ENCODE measurements around the gene GFY. TPM values are rescaled to one million over a fixed set of nuclear protein-coding genes. Genes with fewer than 3 reads are reported as not detected.

The GFY gene
- polyA plus RNA-seq (2013), result not detected

DNA sequence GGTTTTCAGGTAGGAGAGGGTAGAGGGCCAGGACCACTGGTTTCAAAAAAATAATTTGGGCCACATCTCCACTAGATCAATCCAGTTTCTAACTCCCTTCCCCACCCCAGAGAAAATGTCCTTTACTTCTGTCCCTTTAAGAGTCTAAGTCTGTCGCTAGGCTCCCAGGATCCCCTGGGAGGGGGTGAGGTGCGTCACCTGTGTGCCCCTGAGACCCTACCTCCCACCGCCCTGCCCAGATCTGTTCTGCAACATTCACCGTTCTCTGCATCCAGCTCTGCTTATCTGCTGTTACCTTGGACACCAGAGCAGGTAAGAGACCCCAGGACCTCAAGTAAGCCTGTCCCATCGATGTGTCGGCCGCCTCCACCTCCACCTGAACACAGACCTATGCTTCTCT is at the start of gene GFY:
GFY (plus strand) TSS at position 211 of the 400 bp plus-strand sequence. CDS start 1,043 bp downstream, outside the sequence.
- no peak within 1 kb of the TSS for H3K4me3 ChIP-seq (ENCODE audit: control insufficient read depth in 1 of 7, extremely low read depth in 1 of 7, insufficient read depth in 4 of 7, low read depth in 2 of 7, low read length in 6 of 7)
- H3K27me3 ChIP-seq (replicated peaks in 2 of 5; ENCODE audit: control insufficient read depth in 4 of 5, insufficient read depth in 5 of 5, low read length in 4 of 5), result peaks cover 5 to 98% (median 64%) of the 10 kb centered on the region in 5 experiments
- CTCF ChIA-PET, result interaction anchor here (1.0 to 2.4 kb wide), 4 partner anchors 9 to 34 kb away, joined by 3 to 11 read pairs (median 5); no protein-coding TSS in a partner anchor
- H3K9me3 ChIP-seq (ENCODE audit: control extremely low read depth in 1 of 5, control insufficient read depth in 4 of 5, insufficient read depth in 2 of 5, low read depth in 1 of 5, low read length in 4 of 5), result no peaks in the 10 kb centered on the region
- H3K27ac ChIP-seq (ENCODE audit: insufficient read depth in 1 of 2, low read depth in 1 of 2, low read length in 2 of 2, poor library complexity in 1 of 2, severe bottlenecking in 2 of 2), result no peak within 1 kb of the TSS
- H3K4me1 ChIP-seq (ENCODE audit: control extremely low read depth in 1 of 4, control insufficient read depth in 4 of 4, insufficient read depth in 4 of 4, low read length in 3 of 4), result peaks cover 0 to 44% (median 40%) of the 10 kb centered on the region in 4 experiments
- DNase-seq, result no peak
- no peaks in the 10 kb centered on the region for H3K36me3 ChIP-seq (ENCODE audit: control insufficient read depth in 4 of 4, insufficient read depth in 4 of 4, low read length in 3 of 4)
- 62% methylated on average over 7 of the region's 7 CpGs for WGBS (ENCODE audit: insufficient coverage)
- POLR2A ChIA-PET, result no interaction called here

DNA sequence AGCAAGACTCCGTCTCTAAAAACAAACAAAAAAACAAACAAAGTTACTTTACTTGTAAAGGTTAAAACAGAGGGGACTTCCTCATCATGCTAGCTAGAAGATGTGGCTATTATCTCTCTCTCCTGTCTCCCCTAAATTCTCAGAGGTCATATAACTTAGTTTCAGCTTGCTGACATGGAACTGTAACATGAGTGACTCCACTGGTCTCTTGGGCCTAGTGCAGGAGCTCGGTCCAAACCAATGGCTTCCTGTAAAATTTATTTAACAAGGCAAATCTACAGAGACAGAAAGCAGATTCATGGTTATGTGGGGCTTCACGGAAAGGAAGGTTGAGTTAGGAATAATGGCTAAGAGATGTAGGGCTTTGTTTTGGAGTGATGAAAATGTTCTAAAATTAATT is 46.7 kb upstream of the GFY start:
- DNase-seq, result no peak
- ChIA-PET CTCF (interaction anchor here (0.6 kb wide), 1 partner anchor 87 kb away, joined by 3 read pairs; no protein-coding TSS in a partner anchor), POLR2A (no interaction called here)
- 100% methylated on average over 1 of the region's 3 CpGs for WGBS (ENCODE audit: insufficient coverage)
- no peaks in the 10 kb centered on the region for H3K36me3 ChIP-seq (ENCODE audit: control insufficient read depth in 4 of 4, insufficient read depth in 4 of 4, low read length in 3 of 4)
- peaks cover 0 to 4% (median 0%) of the 10 kb centered on the region in 5 experiments for H3K27me3 ChIP-seq (replicated peaks in 2 of 5; ENCODE audit: control insufficient read depth in 4 of 5, insufficient read depth in 5 of 5, low read length in 4 of 5)
- H3K4me1 ChIP-seq (ENCODE audit: control extremely low read depth in 1 of 4, control insufficient read depth in 4 of 4, insufficient read depth in 4 of 4, low read length in 3 of 4), result no peaks in the 10 kb centered on the region
- H3K9me3 ChIP-seq (ENCODE audit: control extremely low read depth in 1 of 5, control insufficient read depth in 4 of 5, insufficient read depth in 2 of 5, low read depth in 1 of 5, low read length in 4 of 5), result peaks cover 0 to 10% (median 0%) of the 10 kb centered on the region in 5 experiments
- H3K4me3 ChIP-seq (ENCODE audit: control insufficient read depth in 1 of 7, extremely low read depth in 1 of 7, insufficient read depth in 4 of 7, low read depth in 2 of 7, low read length in 6 of 7), result no peak overlapping the region
- H3K27ac ChIP-seq (ENCODE audit: insufficient read depth in 1 of 2, low read depth in 1 of 2, low read length in 2 of 2, poor library complexity in 1 of 2, severe bottlenecking in 2 of 2), result no peak overlapping the region

GRCh38 chr19:49380391-49380790 is 44.8 kb upstream of the GFY start:
- H3K9me3 ChIP-seq (ENCODE audit: control extremely low read depth in 1 of 5, control insufficient read depth in 4 of 5, insufficient read depth in 2 of 5, low read depth in 1 of 5, low read length in 4 of 5), result peaks cover 0 to 10% (median 0%) of the 10 kb centered on the region in 5 experiments
- H3K4me3 ChIP-seq (ENCODE audit: control insufficient read depth in 1 of 7, extremely low read depth in 1 of 7, insufficient read depth in 4 of 7, low read depth in 2 of 7, low read length in 6 of 7), result no peak overlapping the region
- peaks cover 0 to 4% (median 0%) of the 10 kb centered on the region in 5 experiments for H3K27me3 ChIP-seq (replicated peaks in 2 of 5; ENCODE audit: control insufficient read depth in 4 of 5, insufficient read depth in 5 of 5, low read length in 4 of 5)
- WGBS (ENCODE audit: insufficient coverage), result 83% methylated on average over 1 of the region's 3 CpGs
- CTCF ChIA-PET, result interaction anchor here (0.7 to 1.6 kb wide), 3 partner anchors 10 to 64 kb away, joined by 3 to 5 read pairs (median 5); no protein-coding TSS in a partner anchor
- no peaks in the 10 kb centered on the region for H3K4me1 ChIP-seq (ENCODE audit: control extremely low read depth in 1 of 4, control insufficient read depth in 4 of 4, insufficient read depth in 4 of 4, low read length in 3 of 4)
- no peak for DNase-seq
- H3K36me3 ChIP-seq (ENCODE audit: control insufficient read depth in 4 of 4, insufficient read depth in 4 of 4, low read length in 3 of 4), result no peaks in the 10 kb centered on the region
- POLR2A ChIA-PET, result no interaction called here
- no peak overlapping the region for H3K27ac ChIP-seq (ENCODE audit: insufficient read depth in 1 of 2, low read depth in 1 of 2, low read length in 2 of 2, poor library complexity in 1 of 2, severe bottlenecking in 2 of 2)

DNA sequence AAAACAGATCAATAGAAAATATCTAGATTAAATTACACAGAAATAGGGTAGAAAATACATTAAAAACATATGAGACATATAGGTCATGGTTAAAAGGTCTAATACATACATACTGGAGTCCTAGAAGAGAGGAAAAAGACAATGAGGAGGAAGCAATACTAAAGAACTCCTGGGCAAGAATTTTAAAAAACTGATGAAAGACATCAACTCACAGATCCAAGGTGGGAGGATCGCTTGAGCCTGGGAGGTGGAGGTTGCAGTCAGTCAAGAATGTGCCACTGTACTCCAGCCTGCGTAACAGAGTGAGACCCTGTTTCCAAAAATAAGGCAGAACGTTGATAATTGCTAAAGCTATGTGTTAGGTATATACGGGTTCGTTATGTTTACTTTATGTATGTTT is 42.5 kb upstream of the GFY start:
- WGBS (ENCODE audit: insufficient coverage), result 91% methylated on average over 2 of the region's 5 CpGs
- no peaks in the 10 kb centered on the region for H3K36me3 ChIP-seq (ENCODE audit: control insufficient read depth in 4 of 4, insufficient read depth in 4 of 4, low read length in 3 of 4)
- H3K27ac ChIP-seq (ENCODE audit: insufficient read depth in 1 of 2, low read depth in 1 of 2, low read length in 2 of 2, poor library complexity in 1 of 2, severe bottlenecking in 2 of 2), result no peak overlapping the region
- H3K4me3 ChIP-seq (ENCODE audit: control insufficient read depth in 1 of 7, extremely low read depth in 1 of 7, insufficient read depth in 4 of 7, low read depth in 2 of 7, low read length in 6 of 7), result no peak overlapping the region
- peaks cover 0 to 10% (median 0%) of the 10 kb centered on the region in 5 experiments for H3K9me3 ChIP-seq (ENCODE audit: control extremely low read depth in 1 of 5, control insufficient read depth in 4 of 5, insufficient read depth in 2 of 5, low read depth in 1 of 5, low read length in 4 of 5)
- no peaks in the 10 kb centered on the region for H3K27me3 ChIP-seq (replicated peaks in 2 of 5; ENCODE audit: control insufficient read depth in 4 of 5, insufficient read depth in 5 of 5, low read length in 4 of 5)
- POLR2A ChIA-PET, result no interaction called here
- DNase-seq, result no peak
- CTCF ChIA-PET, result interaction anchor here (1.0 kb wide), 1 partner anchor 60 kb away, joined by 3 read pairs; no protein-coding TSS in a partner anchor
- no peaks in the 10 kb centered on the region for H3K4me1 ChIP-seq (ENCODE audit: control extremely low read depth in 1 of 4, control insufficient read depth in 4 of 4, insufficient read depth in 4 of 4, low read length in 3 of 4)

GRCh38 chr19:49383599-49383998 is 41.6 kb upstream of the GFY start:
- Histone ChIP-seq H3K4me1 (ENCODE audit: control extremely low read depth in 1 of 4, control insufficient read depth in 4 of 4, insufficient read depth in 4 of 4, low read length in 3 of 4) (no peaks in the 10 kb centered on the region), H3K27ac (ENCODE audit: insufficient read depth in 1 of 2, low read depth in 1 of 2, low read length in 2 of 2, poor library complexity in 1 of 2, severe bottlenecking in 2 of 2) (no peak overlapping the region), H3K4me3 (ENCODE audit: control insufficient read depth in 1 of 7, extremely low read depth in 1 of 7, insufficient read depth in 4 of 7, low read depth in 2 of 7, low read length in 6 of 7) (no peak overlapping the region), H3K27me3 (replicated peaks in 2 of 5; ENCODE audit: control insufficient read depth in 4 of 5, insufficient read depth in 5 of 5, low read length in 4 of 5) (no peaks in the 10 kb centered on the region), H3K9me3 (ENCODE audit: control extremely low read depth in 1 of 5, control insufficient read depth in 4 of 5, insufficient read depth in 2 of 5, low read depth in 1 of 5, low read length in 4 of 5) (peaks cover 0 to 10% (median 0%) of the 10 kb centered on the region in 5 experiments), H3K36me3 (ENCODE audit: control insufficient read depth in 4 of 4, insufficient read depth in 4 of 4, low read length in 3 of 4) (no peaks in the 10 kb centered on the region)
- ChIA-PET POLR2A (no interaction called here), CTCF (no interaction called here)
- no CpG with 5 or more reads among the region's 1 CpG for WGBS (ENCODE audit: insufficient coverage)
- no peak for DNase-seq

DNA sequence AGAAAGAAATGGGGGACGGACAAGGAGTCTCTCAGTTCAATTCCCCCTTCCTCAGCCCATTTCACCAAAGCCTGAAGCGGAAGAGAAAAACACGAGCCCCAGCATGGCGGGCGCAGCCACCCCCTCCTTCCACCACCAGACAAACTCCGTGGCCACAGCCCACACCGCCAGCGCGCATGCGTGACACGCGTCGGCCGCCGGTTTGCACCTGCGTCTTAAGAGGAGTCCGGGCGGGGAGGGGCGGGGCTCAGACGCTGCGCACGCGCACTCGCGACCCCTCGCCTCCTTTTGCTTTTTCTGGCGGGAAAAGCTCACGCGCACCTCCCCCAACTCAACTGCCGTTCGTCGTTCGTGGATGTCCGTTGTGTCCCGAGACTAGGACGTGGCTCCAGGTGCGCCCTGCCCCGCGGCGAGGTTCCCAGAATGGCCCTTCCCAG is 37.2 kb upstream of the GFY start, which contains the start of gene KASH5:
KASH5 (plus strand) TSS at position 314 of the 437 bp plus-strand sequence. CDS start 2,635 bp downstream, outside the sequence.
- peak; percentile 85 to 87 (median 87) for DNase-seq
- Histone ChIP-seq H3K9me3 (ENCODE audit: control extremely low read depth in 1 of 5, control insufficient read depth in 4 of 5, insufficient read depth in 2 of 5, low read depth in 1 of 5, low read length in 4 of 5) (peaks cover 0 to 3% (median 0%) of the 10 kb centered on the region in 5 experiments), H3K4me1 (ENCODE audit: control extremely low read depth in 1 of 4, control insufficient read depth in 4 of 4, insufficient read depth in 4 of 4, low read length in 3 of 4) (peaks cover 0 to 10% (median 4%) of the 10 kb centered on the region in 4 experiments), H3K27ac (ENCODE audit: insufficient read depth in 1 of 2, low read depth in 1 of 2, low read length in 2 of 2, poor library complexity in 1 of 2, severe bottlenecking in 2 of 2) (no peak within 1 kb of the TSS), H3K4me3 (ENCODE audit: control insufficient read depth in 1 of 7, extremely low read depth in 1 of 7, insufficient read depth in 4 of 7, low read depth in 2 of 7, low read length in 6 of 7) (peak within 1 kb of the TSS in 1 of 7 experiments; percentile 10), H3K36me3 (ENCODE audit: control insufficient read depth in 4 of 4, insufficient read depth in 4 of 4, low read length in 3 of 4) (no peaks in the 10 kb centered on the region), H3K27me3 (replicated peaks in 2 of 5; ENCODE audit: control insufficient read depth in 4 of 5, insufficient read depth in 5 of 5, low read length in 4 of 5) (peaks cover 0 to 2% (median 0%) of the 10 kb centered on the region in 5 experiments)
- POLR2A ChIA-PET, result no interaction called here
- WGBS (ENCODE audit: insufficient coverage), result 65% methylated on average over 36 of the region's 40 CpGs
- CTCF ChIA-PET, result interaction anchor here (1.0 kb wide), 1 partner anchor 38 kb away, joined by 3 read pairs; no protein-coding TSS in a partner anchor

GRCh38 chr19:49389406-49389805 is 35.8 kb upstream of the GFY start:
- 95% methylated on average over 19 of the region's 20 CpGs for WGBS (ENCODE audit: insufficient coverage)
- Histone ChIP-seq H3K4me3 (ENCODE audit: control insufficient read depth in 1 of 7, extremely low read depth in 1 of 7, insufficient read depth in 4 of 7, low read depth in 2 of 7, low read length in 6 of 7) (no peak overlapping the region), H3K9me3 (ENCODE audit: control extremely low read depth in 1 of 5, control insufficient read depth in 4 of 5, insufficient read depth in 2 of 5, low read depth in 1 of 5, low read length in 4 of 5) (no peaks in the 10 kb centered on the region), H3K27me3 (replicated peaks in 2 of 5; ENCODE audit: control insufficient read depth in 4 of 5, insufficient read depth in 5 of 5, low read length in 4 of 5) (peaks cover 0 to 2% (median 0%) of the 10 kb centered on the region in 5 experiments), H3K36me3 (ENCODE audit: control insufficient read depth in 4 of 4, insufficient read depth in 4 of 4, low read length in 3 of 4) (no peaks in the 10 kb centered on the region), H3K27ac (ENCODE audit: insufficient read depth in 1 of 2, low read depth in 1 of 2, low read length in 2 of 2, poor library complexity in 1 of 2, severe bottlenecking in 2 of 2) (no peak overlapping the region), H3K4me1 (ENCODE audit: control extremely low read depth in 1 of 4, control insufficient read depth in 4 of 4, insufficient read depth in 4 of 4, low read length in 3 of 4) (peaks cover 0 to 10% (median 4%) of the 10 kb centered on the region in 4 experiments)
- DNase-seq, result no peak
- CTCF ChIA-PET, result interaction anchor here (3.8 kb wide), 1 partner anchor 81 kb away, joined by 20 read pairs; no protein-coding TSS in a partner anchor
- POLR2A ChIA-PET, result no interaction called here

Data from common myeloid progenitor, CD34-positive (primary cell).